Ovary (tissue), 3 donors: Measurements from ENCODE around the gene HSD11B2.

Experiments
- EP300 ChIP-seq: sonication (generic); formaldehyde crosslinking; IDR thresholded peaks from one replicate; pipeline ENCODE4 v1.6.1; 2017; ENCODE audit warnings: antibody characterized with exemption
- POLR2A ChIP-seq: fragments of 450-650 bp; IDR thresholded peaks from one replicate; pipeline ENCODE4 v1.6.1; 2017; ENCODE audit warnings: antibody characterized with exemption, mild to moderate bottlenecking, moderate library complexity
- TF ChIP-seq, protein P1 (sequence below), 3 donors: fragments of 450-650 bp in 2 of 3; fragments of 200-600 bp in 1 of 3; IDR thresholded peaks; one replicate each; pipeline versions ENCODE4 v1.5.1 to v1.8.0; 2016 to 2022; ENCODE audit warnings: antibody characterized with exemption in 3 of 3, mild to moderate bottlenecking in 1 of 3
- donor health status: DM: no; HTN: no; CAD: no.

DNA sequence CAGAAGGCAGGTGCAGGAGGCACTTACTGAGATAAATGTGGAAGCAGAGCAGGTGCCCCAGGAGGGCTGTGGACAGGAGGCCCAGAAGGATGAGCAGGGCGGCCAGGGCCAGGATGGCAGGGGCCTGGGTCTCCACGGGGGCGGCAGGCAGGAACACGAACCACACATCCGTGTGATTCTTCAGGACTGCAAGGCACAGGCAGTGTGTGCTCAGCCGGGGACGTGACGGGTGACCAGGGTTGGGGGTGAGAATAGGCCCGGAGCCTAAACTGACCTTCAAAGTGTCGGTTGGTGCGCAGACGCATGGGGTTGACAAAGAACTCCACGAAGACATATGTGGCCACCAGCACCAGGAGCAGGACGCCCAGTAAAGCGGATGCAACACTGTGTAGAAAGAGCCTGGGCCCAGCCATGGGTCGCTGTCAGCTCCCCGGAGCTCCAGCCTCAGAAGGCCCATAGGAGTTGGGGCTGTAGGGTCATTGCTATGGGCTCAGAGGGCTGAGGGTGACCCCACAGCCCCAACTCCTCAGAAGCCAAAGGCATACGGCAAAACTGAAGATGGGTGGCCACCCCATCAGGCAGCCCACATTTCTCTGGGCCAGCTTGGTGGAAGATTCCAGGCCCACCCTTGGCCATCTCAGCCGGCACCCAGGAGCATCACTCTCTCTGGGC lies 32.2 kb upstream of the HSD11B2 start:
- TF ChIP-seq, protein P1, sequence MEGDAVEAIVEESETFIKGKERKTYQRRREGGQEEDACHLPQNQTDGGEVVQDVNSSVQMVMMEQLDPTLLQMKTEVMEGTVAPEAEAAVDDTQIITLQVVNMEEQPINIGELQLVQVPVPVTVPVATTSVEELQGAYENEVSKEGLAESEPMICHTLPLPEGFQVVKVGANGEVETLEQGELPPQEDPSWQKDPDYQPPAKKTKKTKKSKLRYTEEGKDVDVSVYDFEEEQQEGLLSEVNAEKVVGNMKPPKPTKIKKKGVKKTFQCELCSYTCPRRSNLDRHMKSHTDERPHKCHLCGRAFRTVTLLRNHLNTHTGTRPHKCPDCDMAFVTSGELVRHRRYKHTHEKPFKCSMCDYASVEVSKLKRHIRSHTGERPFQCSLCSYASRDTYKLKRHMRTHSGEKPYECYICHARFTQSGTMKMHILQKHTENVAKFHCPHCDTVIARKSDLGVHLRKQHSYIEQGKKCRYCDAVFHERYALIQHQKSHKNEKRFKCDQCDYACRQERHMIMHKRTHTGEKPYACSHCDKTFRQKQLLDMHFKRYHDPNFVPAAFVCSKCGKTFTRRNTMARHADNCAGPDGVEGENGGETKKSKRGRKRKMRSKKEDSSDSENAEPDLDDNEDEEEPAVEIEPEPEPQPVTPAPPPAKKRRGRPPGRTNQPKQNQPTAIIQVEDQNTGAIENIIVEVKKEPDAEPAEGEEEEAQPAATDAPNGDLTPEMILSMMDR (IDR thresholded peaks at IDR 0.05) = no peak
- TF ChIP-seq POLR2A (no peak), EP300 (no peak)
